HepG2 (cell line): ENCODE results near the gene TPST2. TPM values are rescaled to one million over a fixed set of nuclear protein-coding genes. Genes with fewer than 3 reads are reported as not detected.

ENCODE experiments used
- FOXA3 ChIP-seq: IDR thresholded peaks from 2 replicates; pipeline ENCODE4 v1.6.1; 2016; ENCODE audit warnings: missing genetic modification reagents, missing compliant biosample characterization
- FOXK1 ChIP-seq: sonication (generic); formaldehyde crosslinking; IDR thresholded peaks from 2 replicates; pipeline ENCODE4 v1.4.0; 2020; ENCODE audit warnings: low read depth, missing genetic modification reagents, borderline replicate concordance
- GTF3A ChIP-seq: sonication (generic); formaldehyde crosslinking; conservative IDR thresholded peaks from 2 replicates; pipeline ENCODE4 v1.4.0; 2020; ENCODE audit warnings: mild to moderate bottlenecking, missing genetic modification reagents
- HDAC1 ChIP-seq: sonication (generic); formaldehyde crosslinking; IDR thresholded peaks from 2 replicates; pipeline ENCODE4 v1.5.1; 2020; ENCODE audit warnings: mild to moderate bottlenecking, missing genetic modification reagents
- HMGA1 ChIP-seq: sonication (generic); formaldehyde crosslinking; conservative IDR thresholded peaks from 2 replicates; pipeline ENCODE4 v1.4.0; 2020; ENCODE audit warnings: missing genetic modification reagents
- IRX3 ChIP-seq: sonication (generic); formaldehyde crosslinking; IDR thresholded peaks from 2 replicates; pipeline ENCODE4 v1.8.1; 2023; ENCODE audit warnings: mild to moderate bottlenecking, low read depth, missing genetic modification reagents, borderline replicate concordance
- KLF9 ChIP-seq: IDR thresholded peaks from 2 replicates; pipeline ENCODE4 v1.6.1; 2016; ENCODE audit warnings: low read depth
- MED1 ChIP-seq: sonication (generic); formaldehyde crosslinking; IDR thresholded peaks from 2 replicates; pipeline ENCODE4 v1.4.0; 2020; ENCODE audit warnings: missing genetic modification reagents
- NFE2 ChIP-seq: sonication (generic); formaldehyde crosslinking; IDR thresholded peaks from 2 replicates; pipeline ENCODE4 v1.4.0; 2020; ENCODE audit warnings: missing genetic modification reagents
- PAX8 ChIP-seq: sonication (generic); formaldehyde crosslinking; IDR thresholded peaks from 2 replicates; pipeline ENCODE4 v1.8.0; 2022; ENCODE audit warnings: mild to moderate bottlenecking, missing genetic modification reagents, borderline replicate concordance
- SALL2 ChIP-seq: sonication (generic); formaldehyde crosslinking; IDR thresholded peaks from 2 replicates; pipeline ENCODE4 v1.8.1; 2023; ENCODE audit warnings: mild to moderate bottlenecking, missing genetic modification reagents, inconsistent platforms
- TFDP1 ChIP-seq: IDR thresholded peaks from 2 replicates; pipeline ENCODE4 v1.6.1; 2016; ENCODE audit warnings: missing compliant biosample characterization, missing genetic modification reagents, borderline replicate concordance
- TOPORS ChIP-seq: sonication (generic); formaldehyde crosslinking; IDR thresholded peaks from 2 replicates; pipeline ENCODE4 v1.8.0; 2023; ENCODE audit warnings: mild to moderate bottlenecking, missing genetic modification reagents
- ZFP62 ChIP-seq: sonication (generic); formaldehyde crosslinking; IDR thresholded peaks from 2 replicates; pipeline ENCODE4 v1.4.0; 2020; ENCODE audit warnings: missing genetic modification reagents
- ZNF260 ChIP-seq: sonication (generic); formaldehyde crosslinking; IDR thresholded peaks from 2 replicates; pipeline ENCODE4 v1.4.0; 2020; ENCODE audit warnings: missing genetic modification reagents, low read depth, mild to moderate bottlenecking, borderline replicate concordance
- polyA plus RNA-seq, 8 experiments: library from polyadenylated mRNA; depleted of rRNA in 3 of 8; stranded (reverse) in 7 of 8; unstranded in 1 of 8; fragments of >200 nt; fragmentation: Illumina TruSeq in 4 of 8; extraction: Trizol in 4 of 8; gene quantifications; 2 replicates each; pipeline versions ENCODE4 v1.2.1 to v1.2.3, GENCODE V29; 2011 to 2016; ENCODE audit warnings: low read depth in 4 of 8, missing spikeins in 1 of 8, mixed read lengths in 1 of 8; ENCODE audit not compliant: insufficient read depth in 1 of 8
- total RNA-seq, 5 experiments: library from RNA; depleted of rRNA; stranded (reverse); fragments of >200 nt; fragmentation: Illumina TruSeq; extraction: Trizol; gene quantifications; 2 replicates each; pipeline ENCODE4 v1.2.3, GENCODE V29; 2016; ENCODE audit warnings: low read depth in 1 of 5
- TF ChIP-seq, protein P1 (sequence below): sonication (generic); formaldehyde crosslinking; IDR thresholded peaks from 2 replicates; pipeline ENCODE4 v1.4.0; 2020; ENCODE audit warnings: missing genetic modification reagents, borderline replicate concordance
- TF ChIP-seq, protein P2 (sequence below): sonication (generic); formaldehyde crosslinking; IDR thresholded peaks from 2 replicates; pipeline ENCODE4 v1.4.0; 2020; ENCODE audit warnings: missing genetic modification reagents, borderline replicate concordance
- TF ChIP-seq, protein P3 (sequence below): sonication (generic); formaldehyde crosslinking; IDR thresholded peaks from 2 replicates; pipeline ENCODE4 v1.4.0; 2020; ENCODE audit warnings: low read depth, mild to moderate bottlenecking, missing genetic modification reagents

TPST2 gene
- total and polyA plus RNA-seq, 2 of the 13 experiments (the other 11 are each of a cell fraction or from before 2014, with no cell fraction given) = 15.2 to 23.8 TPM

DNA sequence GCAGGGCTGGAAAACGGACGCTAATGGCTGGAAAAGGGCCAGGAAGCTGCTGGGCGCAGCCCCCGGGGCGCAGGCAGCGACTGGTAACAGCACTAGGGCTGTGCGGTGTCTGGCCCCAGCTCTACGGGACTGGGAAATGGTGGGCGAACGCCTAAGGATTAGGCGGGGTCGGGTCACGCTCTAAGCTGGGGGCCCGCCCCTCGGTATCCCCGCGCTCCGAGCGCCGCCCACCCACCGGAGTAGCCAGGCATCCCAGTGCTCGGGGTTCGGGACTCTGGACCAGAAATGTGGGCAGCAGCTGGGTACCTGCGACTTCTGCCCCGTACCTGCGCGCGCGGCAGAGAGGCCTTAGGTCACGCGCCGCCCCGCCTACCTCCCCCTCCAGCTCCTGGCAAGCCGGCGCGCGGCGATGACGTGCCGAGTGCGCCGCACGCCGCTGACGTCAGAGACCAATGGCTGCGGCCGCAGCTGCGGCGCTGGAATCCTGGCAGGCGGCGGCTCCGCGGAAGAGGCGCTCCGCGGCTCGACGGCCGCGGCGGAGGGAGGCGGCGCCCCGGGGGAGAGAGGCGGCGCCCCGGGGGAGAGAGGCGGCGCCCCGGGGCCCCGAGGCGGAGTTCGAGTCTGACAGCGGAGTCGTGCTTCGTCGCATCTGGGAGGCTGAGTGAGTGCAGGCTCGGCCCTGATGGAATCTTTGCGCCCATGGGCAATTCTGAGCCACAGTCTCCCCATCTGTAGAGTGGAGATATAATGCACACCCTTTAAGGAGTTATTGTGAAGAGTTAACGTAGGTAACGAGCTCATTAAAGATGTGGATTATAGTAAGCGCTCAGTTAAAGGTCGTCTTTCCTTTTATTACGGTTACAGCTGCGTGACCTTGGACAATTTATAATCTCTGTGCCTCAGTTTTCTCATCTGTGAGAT is 106.2 kb downstream of the TPST2 start, which contains the start of the genes HPS4 and SRRD (continued):
- TF ChIP-seq PAX8 (CRISPR knock-in tag) (no peak; the same call in 1 of the 2 replicates), NFE2 (no peak), SALL2 (CRISPR knock-in tag) (peak; percentile 92), FOXA3 (CRISPR knock-in tag) (no peak; the same call in 1 of the 2 replicates), GTF3A (CRISPR knock-in tag) (no peak), ZFP62 (CRISPR knock-in tag) (0 out of 2 replicates have a peak, but pooled peaks have one; percentile 13), ZNF260 (CRISPR knock-in tag) (no peak), KLF9 (CRISPR knock-in tag) (peak; percentile 71; the same call in 1 of the 2 replicates), FOXK1 (peak; percentile 87; the same call in 1 of the 2 replicates), HMGA1 (no peak), TFDP1 (peak; percentile 78), IRX3 (CRISPR knock-in tag) (no peak), TOPORS (CRISPR knock-in tag) (0 out of 2 replicates have a peak, but pooled peaks have one; percentile 26), HDAC1 (CRISPR knock-in tag) (peak; percentile 98), MED1 (peak; percentile 85)
- TF ChIP-seq, protein P1, sequence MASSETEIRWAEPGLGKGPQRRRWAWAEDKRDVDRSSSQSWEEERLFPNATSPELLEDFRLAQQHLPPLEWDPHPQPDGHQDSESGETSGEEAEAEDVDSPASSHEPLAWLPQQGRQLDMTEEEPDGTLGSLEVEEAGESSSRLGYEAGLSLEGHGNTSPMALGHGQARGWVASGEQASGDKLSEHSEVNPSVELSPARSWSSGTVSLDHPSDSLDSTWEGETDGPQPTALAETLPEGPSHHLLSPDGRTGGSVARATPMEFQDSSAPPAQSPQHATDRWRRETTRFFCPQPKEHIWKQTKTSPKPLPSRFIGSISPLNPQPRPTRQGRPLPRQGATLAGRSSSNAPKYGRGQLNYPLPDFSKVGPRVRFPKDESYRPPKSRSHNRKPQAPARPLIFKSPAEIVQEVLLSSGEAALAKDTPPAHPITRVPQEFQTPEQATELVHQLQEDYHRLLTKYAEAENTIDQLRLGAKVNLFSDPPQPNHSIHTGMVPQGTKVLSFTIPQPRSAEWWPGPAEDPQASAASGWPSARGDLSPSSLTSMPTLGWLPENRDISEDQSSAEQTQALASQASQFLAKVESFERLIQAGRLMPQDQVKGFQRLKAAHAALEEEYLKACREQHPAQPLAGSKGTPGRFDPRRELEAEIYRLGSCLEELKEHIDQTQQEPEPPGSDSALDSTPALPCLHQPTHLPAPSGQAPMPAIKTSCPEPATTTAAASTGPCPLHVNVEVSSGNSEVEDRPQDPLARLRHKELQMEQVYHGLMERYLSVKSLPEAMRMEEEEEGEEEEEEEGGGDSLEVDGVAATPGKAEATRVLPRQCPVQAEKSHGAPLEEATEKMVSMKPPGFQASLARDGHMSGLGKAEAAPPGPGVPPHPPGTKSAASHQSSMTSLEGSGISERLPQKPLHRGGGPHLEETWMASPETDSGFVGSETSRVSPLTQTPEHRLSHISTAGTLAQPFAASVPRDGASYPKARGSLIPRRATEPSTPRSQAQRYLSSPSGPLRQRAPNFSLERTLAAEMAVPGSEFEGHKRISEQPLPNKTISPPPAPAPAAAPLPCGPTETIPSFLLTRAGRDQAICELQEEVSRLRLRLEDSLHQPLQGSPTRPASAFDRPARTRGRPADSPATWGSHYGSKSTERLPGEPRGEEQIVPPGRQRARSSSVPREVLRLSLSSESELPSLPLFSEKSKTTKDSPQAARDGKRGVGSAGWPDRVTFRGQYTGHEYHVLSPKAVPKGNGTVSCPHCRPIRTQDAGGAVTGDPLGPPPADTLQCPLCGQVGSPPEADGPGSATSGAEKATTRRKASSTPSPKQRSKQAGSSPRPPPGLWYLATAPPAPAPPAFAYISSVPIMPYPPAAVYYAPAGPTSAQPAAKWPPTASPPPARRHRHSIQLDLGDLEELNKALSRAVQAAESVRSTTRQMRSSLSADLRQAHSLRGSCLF (CRISPR knock-in tag) = no peak
- TF ChIP-seq, protein P2, sequence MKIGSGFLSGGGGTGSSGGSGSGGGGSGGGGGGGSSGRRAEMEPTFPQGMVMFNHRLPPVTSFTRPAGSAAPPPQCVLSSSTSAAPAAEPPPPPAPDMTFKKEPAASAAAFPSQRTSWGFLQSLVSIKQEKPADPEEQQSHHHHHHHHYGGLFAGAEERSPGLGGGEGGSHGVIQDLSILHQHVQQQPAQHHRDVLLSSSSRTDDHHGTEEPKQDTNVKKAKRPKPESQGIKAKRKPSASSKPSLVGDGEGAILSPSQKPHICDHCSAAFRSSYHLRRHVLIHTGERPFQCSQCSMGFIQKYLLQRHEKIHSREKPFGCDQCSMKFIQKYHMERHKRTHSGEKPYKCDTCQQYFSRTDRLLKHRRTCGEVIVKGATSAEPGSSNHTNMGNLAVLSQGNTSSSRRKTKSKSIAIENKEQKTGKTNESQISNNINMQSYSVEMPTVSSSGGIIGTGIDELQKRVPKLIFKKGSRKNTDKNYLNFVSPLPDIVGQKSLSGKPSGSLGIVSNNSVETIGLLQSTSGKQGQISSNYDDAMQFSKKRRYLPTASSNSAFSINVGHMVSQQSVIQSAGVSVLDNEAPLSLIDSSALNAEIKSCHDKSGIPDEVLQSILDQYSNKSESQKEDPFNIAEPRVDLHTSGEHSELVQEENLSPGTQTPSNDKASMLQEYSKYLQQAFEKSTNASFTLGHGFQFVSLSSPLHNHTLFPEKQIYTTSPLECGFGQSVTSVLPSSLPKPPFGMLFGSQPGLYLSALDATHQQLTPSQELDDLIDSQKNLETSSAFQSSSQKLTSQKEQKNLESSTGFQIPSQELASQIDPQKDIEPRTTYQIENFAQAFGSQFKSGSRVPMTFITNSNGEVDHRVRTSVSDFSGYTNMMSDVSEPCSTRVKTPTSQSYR = peak; percentile 84
- TF ChIP-seq, protein P3, sequence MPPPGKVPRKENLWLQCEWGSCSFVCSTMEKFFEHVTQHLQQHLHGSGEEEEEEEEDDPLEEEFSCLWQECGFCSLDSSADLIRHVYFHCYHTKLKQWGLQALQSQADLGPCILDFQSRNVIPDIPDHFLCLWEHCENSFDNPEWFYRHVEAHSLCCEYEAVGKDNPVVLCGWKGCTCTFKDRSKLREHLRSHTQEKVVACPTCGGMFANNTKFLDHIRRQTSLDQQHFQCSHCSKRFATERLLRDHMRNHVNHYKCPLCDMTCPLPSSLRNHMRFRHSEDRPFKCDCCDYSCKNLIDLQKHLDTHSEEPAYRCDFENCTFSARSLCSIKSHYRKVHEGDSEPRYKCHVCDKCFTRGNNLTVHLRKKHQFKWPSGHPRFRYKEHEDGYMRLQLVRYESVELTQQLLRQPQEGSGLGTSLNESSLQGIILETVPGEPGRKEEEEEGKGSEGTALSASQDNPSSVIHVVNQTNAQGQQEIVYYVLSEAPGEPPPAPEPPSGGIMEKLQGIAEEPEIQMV (CRISPR knock-in tag) = no peak
